HuH-7 (cell line): ENCODE data around the gene PARD3.
A peak's percentile ranks its signal among the peaks of the same experiment; 100 is the strongest.
"Not testable (repeated sequence)": the region's sequence is repeated elsewhere in the genome, so short reads cannot be mapped to it uniquely, and the experiment has no call there.

ENCODE experiments used
- DNase-seq: peaks from one replicate; pipeline ENCODE4 v3.0.0; 2011; ENCODE audit warnings: low spot score

PARD3 gene

DNA sequence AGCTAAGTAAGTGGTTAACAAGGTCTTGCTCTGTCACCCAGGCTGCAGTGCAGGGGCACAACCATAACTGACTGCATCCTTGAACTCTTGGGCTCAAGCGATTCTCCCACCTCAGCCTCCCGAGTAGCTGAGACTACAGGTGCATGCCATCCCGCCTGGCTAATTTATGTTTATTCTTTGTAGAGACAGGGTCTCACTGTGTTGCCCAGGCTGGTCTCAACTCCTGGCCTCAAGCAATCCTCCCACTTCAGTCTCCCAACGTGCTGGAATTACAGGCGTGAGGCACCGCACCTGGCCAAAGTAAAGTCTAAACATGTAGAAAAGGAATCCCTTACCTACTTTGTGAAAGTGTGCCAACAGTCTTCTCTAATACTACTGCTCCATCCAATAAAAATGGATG lies 17.9 kb downstream of the PARD3 start:
- no peak for DNase-seq

DNA sequence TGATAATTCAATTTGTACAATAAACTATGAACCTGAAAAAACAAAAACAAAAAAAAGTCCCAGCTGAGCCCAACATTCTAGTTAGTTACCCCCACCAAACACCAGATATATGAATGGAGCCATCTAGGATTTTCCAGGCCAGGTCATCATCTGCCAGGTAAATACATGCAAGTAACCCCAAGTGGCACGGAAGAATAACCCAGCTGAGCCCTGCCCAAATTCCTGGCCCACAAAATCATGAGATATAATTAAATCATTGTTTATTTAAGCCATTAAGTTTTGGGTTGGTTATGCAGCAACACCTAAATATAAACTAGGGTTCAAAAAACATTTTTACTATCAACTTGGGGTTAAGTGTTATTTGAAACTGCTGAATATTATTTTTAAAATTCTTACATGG lies 19.0 kb downstream of the PARD3 start:
- no peak for DNase-seq

DNA sequence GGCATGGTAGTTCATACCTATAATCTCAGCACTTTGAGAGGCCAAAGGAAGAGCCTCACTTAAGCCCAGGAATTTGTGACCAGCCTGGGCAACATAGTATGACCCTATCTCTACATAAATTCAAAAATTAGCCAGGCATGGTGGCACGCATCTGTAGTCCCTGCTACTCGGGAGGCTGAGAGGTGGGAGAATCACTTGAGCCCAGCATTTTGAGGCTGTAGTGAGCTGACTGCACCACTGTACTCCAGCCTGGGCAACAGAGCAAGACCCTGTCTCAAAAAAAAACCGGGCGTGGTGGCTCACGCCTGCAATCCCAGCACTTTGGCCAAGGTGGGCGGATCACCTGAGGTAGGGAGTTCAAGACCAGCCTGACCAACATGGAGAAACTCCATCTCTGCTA lies 19.8 kb downstream of the PARD3 start:
- DNase-seq, result no peak

DNA sequence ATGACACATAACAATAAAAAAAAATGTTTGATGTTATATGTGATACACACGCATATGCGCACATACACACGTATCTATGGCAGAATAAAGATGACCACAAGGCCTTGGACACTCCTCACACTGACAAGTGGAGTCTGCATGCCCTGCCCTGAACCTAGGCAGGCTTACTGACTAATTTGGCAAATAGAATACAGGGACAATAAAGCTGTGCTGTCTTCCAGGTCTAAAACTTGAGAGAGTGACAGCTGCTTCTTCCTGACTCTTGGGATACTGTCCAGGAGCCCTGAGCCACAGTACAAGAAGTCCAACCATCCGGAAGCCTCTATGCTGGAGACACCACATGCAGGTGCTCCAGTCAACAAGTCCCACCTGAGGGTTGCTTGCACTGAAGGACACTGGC lies 20.3 kb downstream of the PARD3 start:
- DNase-seq, result no peak

DNA sequence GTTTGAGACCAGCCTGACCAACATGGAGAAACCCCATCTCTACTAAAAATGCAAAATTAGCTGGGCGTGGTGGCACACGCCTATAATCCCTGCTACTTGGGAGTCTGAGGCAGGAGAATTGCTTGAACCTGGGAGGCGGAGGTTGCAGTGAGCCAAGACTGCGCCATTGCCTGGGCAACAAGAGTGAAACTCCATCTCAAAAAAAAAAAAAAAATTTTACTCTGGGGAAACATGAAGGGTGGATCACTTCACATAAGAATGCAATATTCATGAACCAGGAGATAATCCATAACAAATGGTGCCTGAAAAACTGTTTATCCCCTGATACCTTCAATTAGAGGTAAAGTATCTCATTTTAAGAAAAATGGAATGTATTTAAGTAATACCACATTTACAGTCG lies 21.5 kb downstream of the PARD3 start:
- DNase-seq, result not testable (repeated sequence)

DNA sequence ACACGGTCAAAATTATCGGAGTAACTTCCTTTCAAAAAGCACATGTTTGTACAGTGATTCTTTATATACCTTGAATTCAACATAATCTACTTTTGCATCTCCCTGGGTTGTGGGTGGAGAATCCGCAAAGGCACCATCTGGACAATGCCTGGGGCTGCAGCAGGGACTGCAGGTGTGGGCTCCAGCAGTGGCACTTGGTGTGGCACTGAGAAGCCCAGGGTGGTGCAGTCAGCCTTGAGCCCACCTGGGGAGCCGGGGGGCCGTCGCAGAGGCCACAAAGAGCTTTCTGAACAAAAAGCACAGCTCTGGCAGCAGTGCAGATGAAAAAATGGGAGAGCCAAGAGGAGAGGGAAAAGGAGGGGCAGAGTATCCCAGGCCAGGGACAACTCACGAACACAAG lies 22.2 kb downstream of the PARD3 start:
- DNase-seq, result no peak

DNA sequence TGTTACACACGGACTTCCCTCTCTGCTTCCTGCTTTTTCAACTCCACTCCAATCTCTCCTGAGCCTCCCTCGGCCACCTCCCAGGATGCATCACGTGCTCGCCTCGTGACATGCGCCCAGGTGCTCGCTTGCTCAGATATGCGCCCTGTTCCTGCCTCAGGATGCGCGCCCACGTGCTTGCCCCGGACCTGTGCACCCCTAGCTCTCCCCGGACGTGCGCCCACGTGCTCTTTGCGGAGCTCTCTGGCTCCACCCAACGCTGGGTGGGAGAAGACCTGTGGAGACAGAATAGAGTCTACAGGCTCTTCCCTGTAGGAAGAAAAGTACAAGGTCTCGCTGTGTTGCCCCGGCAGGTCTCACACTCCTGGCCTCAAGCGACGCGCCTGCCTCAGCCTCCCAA lies 23.1 kb downstream of the PARD3 start:
- DNase-seq, result no peak

DNA sequence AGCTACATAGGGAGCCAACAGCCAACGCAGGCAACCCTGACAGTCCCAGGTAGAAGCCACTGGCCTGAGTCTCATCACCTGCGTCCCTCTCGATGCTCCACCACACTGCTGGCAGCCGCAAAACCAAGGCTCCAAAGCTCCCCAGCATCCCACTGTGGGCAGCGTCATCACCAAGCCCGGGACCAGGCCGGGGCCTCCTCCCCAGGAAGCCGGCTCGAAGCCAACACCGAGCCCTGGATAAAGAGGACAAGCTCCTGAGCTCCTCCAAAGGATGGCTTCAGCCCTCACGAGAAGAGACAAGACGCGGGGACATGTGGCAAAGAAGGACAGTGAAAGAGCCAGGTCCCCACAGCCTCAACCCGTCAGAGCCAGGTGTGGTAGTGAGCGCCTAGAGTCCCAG lies 23.9 kb downstream of the PARD3 start:
- DNase-seq, result no peak

DNA sequence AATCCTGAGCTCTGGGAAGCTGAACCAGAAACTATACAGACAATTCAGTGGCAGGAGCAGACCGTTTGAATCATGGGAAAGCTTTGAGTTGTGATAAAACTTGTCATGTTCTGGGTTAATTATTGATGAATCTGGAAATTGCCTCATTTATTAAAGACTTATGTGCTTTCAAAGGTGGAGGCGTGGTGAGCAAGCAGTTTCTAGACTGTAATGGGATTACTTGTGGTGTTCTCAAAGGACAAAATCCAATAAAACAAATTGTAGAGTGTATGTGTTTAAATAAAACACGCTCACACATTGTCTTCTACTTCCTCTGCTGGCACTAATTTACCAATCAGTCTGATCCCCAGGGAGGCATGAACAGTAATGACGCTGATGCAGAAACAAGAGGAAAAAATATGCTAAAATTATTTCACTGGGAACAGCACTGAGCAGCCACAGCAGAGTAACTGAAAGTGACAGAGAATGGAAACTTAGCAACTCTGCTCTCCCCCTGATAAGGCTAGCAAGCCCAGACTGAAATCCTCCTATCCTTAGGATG lies 25.1 kb downstream of the PARD3 start:
- DNase-seq, result peak; percentile 64

DNA sequence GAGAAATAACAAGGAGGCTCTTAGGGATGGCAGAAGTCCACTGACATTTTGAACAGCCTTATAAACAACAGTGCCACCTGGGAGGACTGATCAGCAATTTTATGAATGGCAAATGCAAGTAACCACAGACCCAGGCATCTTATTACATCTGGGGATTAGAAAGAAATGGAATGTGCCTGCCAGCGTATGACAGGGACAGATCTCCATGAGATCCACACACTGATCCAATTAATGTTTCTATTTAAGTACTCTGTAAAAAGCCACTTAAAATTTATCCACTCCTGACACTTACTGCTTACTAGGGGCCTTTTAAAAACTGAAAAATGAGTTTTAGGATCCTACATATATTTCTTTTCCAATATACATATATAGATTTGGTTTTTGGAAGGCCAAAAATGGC lies 28.6 kb downstream of the PARD3 start:
- no peak for DNase-seq

DNA sequence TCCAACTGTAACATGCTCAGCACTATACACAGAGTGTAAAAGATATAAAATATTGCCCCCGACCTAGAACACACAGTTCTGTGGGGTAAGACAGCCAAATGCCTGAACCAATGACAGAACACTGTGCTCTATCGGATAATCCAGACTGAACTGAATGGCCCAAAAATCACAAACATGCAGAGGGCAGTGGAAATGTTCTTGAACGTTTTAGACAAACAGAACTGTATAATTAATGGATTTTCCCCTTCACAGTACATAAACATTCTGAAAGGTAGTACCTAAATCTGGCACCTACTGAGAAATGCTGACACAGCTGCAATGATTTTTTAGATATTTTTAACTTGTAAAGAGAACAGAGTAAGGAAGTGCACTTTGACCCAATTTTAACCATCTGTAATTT lies 33.4 kb downstream of the PARD3 start:
- no peak for DNase-seq

DNA sequence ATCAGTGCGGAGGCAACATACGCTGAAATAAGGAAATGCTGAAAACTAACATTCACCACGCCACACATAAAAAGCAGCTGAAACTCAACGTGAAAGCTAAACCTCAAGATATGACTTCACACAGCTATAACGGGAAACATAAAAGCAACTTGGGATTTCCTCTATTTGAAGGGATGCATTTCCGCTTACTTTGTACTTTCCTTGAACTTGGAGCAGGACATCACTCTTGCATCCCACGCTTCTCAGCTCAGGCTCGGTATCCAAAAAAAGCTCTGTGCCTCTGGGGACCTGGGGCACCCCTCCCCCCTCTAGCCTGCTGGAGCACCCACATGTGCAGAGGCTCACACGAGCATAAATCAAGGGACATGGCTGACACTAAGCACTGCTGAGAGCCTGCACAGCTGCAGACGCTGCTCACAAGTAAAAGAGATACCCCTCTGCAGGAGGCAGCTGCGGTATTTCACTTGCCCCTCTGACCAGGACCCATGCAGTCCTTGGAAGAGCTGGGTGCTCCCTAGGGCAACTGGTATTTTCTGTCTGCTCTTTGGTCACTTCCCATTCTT lies 34.2 kb downstream of the PARD3 start:
- no peak for DNase-seq

DNA sequence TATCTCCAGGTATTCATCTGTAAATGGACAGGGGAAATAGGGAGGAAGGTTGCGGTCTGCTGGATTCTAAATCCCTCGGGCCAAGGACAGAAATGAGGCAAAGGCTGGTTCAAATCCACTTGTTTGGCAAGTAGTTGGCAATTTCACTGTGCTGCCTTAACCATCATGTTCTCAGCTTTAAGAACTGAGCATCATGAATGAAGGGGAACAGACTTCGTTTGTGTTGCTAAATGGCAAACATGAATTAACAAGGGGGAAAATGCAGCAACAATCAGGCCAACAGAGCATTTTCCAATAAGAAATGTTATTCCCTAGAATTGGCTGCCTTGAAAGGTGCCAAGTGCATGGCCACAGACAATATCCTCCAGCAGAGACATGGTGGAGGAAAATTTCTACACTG lies 36.9 kb downstream of the PARD3 start:
- no peak for DNase-seq

DNA sequence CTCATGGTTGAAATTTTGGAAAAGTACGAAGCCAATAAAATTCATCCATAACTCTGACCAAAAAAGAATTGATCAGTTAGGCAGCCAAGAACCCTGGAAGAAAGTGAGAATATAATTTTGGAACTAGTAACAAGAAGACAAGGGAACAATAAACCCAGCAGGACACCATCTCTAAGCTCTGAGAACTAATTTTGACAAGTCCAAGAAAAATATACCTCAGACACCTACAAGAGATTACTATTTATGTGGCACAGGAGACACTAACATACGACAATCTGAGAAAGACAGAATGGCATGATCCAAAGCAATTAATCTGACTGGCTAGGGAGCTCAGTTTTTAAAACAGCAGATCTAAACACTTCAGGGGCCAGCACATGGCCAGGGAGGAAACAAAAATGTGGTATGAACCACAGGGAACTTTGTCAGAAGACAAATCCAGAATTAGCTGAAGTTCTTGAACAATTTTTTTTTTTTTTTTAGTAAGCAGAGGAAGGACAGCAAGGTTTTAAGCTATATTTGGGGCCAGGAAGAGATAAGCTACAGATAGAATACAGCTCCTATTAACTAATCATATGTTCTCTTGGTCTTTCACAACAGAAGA lies 38.9 kb downstream of the PARD3 start:
- no peak for DNase-seq

DNA sequence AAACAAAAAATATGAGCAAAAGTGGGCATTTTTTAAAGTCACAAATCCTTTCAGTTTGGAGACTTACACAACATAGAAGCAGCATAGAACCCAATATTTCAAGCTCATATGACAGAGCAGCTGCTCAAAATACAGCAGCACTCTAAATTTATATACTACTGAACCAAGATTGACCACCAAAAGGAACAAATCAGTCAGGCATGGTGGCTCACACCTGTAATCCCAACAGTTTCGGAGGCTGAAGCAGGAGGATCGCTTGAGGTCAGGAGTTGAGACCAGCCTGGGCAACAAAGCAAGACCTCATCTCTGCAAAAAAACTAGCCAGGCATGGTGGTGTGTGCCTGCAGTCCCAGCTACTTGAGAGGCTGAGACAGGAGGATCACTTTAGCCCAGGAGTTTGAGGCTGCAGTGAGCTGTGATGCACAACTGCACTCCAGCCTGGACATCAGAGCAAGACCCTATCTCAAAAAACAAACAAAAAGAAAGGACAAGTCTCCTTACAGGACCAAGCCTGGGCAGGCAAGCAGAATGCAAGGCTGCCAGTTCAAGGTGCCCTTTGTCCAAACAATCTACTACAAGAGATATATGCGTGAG lies 40.0 kb downstream of the PARD3 start:
- DNase-seq, result no peak

DNA sequence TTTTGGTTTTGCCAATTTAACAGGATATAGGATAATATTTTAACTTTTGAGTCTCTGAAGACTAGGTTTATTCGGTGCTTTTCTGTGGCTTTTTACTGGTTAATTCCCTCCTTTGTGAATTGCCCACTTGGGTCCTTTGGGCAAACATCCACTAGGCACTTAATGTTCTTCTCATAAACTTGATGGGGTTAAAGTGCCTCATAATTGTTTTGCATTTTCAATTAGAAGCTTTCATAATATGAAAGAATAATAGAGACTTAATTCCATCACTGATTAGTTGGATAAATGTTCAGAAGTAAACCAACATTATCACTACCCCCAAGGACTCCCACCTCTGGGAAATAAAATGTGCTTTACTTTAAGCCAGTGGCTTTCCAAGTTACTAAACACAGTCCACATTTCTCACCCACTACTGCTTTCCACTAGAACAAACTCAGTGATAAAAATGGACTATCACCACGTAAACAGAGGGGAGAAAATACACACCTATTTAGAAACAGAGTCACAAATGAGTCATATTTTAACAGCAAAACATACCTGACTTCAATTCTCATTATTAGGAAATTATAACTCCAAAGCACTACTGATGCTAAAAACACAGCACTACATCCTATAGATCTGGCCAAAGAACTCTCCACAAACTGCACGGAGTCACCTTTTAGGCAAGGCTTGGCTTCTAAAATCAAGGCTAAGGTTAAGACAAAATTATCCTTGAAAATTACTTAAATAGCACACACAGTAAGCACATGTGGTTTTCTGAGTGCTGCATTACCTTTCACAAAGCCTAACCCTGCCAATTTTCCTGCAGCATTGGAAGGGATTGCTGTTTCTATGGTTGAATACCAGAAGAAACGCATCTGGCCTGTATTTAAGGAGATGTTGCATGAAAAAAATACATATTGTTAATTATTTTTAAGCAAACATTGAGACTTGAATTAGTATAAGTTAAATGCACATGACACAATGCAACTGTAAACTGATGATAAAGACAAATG lies 41.2 kb downstream of the PARD3 start:
- DNase-seq, result no peak

DNA sequence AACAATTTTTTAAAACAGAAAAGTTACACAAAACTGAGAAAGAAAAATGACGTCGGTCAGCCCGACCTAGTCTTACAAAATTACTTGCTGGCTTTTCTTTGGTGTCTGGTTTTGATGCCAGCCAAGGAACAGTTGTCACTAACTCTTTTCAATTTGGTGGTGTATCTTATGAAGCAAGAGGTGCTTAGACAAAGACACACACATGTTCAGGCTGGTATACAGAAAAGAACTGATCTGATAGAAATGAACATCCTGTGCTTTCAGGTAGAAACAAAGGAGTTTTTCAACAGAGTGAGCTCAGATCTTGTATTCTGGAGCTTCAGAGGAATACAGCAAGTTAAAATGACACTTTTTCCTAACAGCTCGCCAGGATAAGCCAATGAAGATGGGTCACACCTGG lies 43.6 kb downstream of the PARD3 start:
- no peak for DNase-seq

DNA sequence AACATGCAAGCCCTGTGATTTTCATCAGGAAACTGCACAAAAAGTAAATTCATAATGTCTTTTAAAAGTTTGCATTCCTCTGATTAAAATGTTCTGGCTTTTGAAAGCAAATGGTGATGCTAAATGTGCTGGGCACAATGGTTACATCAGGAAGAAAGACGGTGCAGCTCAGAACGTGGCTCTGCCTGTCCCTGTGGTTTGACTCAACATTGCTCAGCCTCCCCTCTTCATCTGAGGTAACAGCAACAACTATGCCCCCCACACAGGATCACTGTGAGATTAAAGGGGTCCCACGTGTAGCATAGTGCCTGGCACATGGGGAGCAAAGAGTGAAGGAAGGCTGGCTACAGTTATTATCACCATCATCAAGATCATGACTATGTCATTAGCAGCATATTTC lies 44.0 kb downstream of the PARD3 start:
- DNase-seq, result no peak

DNA sequence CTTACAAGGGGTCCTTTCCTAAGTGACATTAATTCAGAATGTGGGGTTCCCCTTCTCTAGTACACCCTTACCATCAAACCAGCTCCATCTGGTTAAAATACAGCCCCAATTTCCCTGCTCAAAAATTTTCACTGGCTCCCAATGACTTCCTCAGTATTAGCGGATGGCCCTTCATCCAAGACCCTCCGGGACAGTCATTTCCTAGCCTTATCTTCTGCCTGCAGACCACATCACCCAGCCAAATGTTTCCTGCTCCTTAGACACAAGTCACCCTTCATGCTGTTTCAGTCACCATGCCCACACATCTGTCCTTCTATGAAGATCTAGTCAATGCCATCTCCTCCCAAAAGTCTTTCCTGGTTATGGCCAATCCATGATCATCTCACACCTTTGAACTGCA lies 45.2 kb downstream of the PARD3 start:
- no peak for DNase-seq

DNA sequence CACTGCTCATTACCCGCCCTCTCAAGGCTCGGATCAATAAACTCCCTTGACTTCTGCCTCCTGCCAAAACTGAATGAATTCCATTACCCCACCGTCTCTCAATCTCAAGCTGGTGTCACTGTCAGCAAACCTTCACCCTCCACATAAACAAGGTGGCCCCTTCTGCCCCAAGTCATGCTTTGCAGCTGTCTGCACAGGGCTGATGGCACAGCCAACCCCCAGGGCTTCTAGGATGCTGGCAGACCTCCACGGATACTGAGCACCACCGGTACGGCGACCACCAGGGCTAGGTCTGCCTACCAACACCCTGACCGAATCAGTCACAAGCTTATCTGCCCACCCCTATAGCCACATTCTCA lies 46.1 kb downstream of the PARD3 start:
- no peak for DNase-seq

DNA sequence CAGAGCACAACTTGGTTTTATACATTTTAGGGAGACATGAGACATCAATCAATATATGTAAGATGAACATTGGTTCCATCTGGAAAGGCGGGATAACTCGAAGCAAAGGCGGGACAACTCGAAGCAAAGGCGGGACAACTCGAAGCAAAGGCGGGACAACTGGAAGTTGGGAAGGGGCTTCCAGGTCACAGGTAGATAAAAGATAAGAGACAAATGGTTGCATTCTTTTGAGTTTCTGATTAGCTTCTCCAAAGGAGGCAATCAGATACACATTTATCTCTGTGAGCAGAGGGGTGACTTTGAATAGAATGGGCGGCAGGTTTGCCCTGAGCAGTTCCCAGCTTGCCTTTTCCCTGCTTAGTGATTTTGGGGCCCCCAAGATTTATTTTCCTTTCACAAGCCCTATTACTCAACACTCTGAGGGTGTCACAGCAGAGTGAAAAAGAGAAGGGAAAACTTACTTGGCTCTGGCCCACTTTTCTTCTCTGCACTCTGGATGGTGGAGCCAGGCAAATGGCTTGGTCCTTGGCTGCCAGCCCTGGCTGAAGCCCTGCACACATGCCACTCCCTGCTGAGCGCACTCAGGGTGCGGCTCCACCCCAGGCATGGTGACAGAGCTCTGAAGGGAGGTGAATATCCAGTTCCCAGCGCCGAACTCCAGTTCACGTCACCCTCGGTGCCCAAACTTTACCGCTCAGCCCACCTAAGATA lies 46.7 kb downstream of the PARD3 start:
- no peak for DNase-seq
